Osteocyte (in vitro differentiated cells): ENCODE measurements around the gene ZNF282. TPM values are rescaled to one million over a fixed set of nuclear protein-coding genes. Genes with fewer than 3 reads are reported as not detected.

ENCODE experiments used
- DNase-seq: peaks from one replicate; pipeline ENCODE4 v3.0.0; 2021; ENCODE audit warnings: mixed read lengths; ENCODE audit not compliant: unreplicated experiment; ENCODE audit errors: extremely low spot score
- H3K27ac Mint-ChIP-seq: one replicate; pipeline ENCODE4 v1.8.0; 2021; ENCODE audit warnings: mild to moderate bottlenecking, mixed read lengths; ENCODE audit not compliant: unreplicated experiment
- H3K27me3 Mint-ChIP-seq: one replicate; pipeline ENCODE4 v1.8.0; 2021; ENCODE audit warnings: mixed read lengths; ENCODE audit not compliant: unreplicated experiment
- H3K36me3 Mint-ChIP-seq: one replicate; pipeline ENCODE4 v1.8.0; 2021; ENCODE audit warnings: mixed read lengths; ENCODE audit not compliant: unreplicated experiment
- H3K4me1 Mint-ChIP-seq: one replicate; pipeline ENCODE4 v1.8.0; 2021; ENCODE audit warnings: mixed read lengths; ENCODE audit not compliant: unreplicated experiment
- H3K4me3 Mint-ChIP-seq: one replicate; pipeline ENCODE4 v1.8.0; 2021; ENCODE audit warnings: mild to moderate bottlenecking, moderate library complexity, mixed read lengths; ENCODE audit not compliant: unreplicated experiment
- H3K9me3 Mint-ChIP-seq: one replicate; pipeline ENCODE4 v1.8.0; 2021; ENCODE audit warnings: mixed read lengths; ENCODE audit not compliant: unreplicated experiment
- total RNA-seq: library from RNA; stranded (reverse); gene quantifications from 2 replicates; pipeline ENCODE4 v1.2.1, GENCODE V29; 2021
- TF ChIP-seq, protein P1 (sequence below): fragments of 200-600 bp; sonication (generic); IDR thresholded peaks from 2 replicates; pipeline ENCODE4 v1.5.0; 2021; ENCODE audit warnings: antibody characterized with exemption, mild to moderate bottlenecking, moderate library complexity

Gene ZNF282
- total RNA-seq, 1 donor from 2014 or later = 29.8 TPM

DNA sequence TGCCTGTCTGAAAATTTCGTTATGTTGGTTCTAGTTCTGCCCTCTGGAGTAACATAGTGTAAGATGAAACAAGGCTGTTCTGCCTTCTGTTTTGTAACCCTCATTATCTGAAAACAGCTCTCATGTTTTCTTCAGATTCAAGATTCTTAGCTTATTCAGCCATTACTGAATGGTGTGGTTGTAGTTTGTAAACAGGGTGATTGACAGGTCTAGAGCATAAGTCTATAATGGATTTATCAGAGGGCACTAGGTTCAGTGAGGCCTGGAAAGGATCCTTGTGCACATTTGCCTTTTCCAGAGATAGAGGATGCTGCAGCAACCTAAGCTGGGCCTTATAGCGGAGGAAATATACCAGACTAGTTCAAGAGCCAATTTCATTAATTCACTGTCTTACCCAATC, 42.0 kb upstream of the ZNF282 start:
- TF ChIP-seq, protein P1, sequence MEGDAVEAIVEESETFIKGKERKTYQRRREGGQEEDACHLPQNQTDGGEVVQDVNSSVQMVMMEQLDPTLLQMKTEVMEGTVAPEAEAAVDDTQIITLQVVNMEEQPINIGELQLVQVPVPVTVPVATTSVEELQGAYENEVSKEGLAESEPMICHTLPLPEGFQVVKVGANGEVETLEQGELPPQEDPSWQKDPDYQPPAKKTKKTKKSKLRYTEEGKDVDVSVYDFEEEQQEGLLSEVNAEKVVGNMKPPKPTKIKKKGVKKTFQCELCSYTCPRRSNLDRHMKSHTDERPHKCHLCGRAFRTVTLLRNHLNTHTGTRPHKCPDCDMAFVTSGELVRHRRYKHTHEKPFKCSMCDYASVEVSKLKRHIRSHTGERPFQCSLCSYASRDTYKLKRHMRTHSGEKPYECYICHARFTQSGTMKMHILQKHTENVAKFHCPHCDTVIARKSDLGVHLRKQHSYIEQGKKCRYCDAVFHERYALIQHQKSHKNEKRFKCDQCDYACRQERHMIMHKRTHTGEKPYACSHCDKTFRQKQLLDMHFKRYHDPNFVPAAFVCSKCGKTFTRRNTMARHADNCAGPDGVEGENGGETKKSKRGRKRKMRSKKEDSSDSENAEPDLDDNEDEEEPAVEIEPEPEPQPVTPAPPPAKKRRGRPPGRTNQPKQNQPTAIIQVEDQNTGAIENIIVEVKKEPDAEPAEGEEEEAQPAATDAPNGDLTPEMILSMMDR = no peak
- no peak overlapping the region for H3K27ac Mint-ChIP-seq
- no peaks in the 10 kb centered on the region for H3K27me3 Mint-ChIP-seq
- H3K4me1 Mint-ChIP-seq = peaks cover 15% of the 10 kb centered on the region
- peaks cover 27% of the 10 kb centered on the region for H3K36me3 Mint-ChIP-seq
- H3K9me3 Mint-ChIP-seq = no peaks in the 10 kb centered on the region
- H3K4me3 Mint-ChIP-seq = no peak overlapping the region
- no peak for DNase-seq

GRCh38 chr7:149154056-149154455, 41.3 kb upstream of the ZNF282 start:
- TF ChIP-seq, protein P1 = no peak
- no peaks in the 10 kb centered on the region for H3K9me3 Mint-ChIP-seq
- no peak overlapping the region for H3K4me3 Mint-ChIP-seq
- DNase-seq = no peak
- H3K36me3 Mint-ChIP-seq = peaks cover 28% of the 10 kb centered on the region
- peaks cover 9% of the 10 kb centered on the region for H3K4me1 Mint-ChIP-seq
- H3K27me3 Mint-ChIP-seq = no peaks in the 10 kb centered on the region
- no peak overlapping the region for H3K27ac Mint-ChIP-seq

- no peak overlapping the region for H3K4me3 Mint-ChIP-seq
- TF ChIP-seq, protein P1 = no peak
- no peaks in the 10 kb centered on the region for H3K9me3 Mint-ChIP-seq
- H3K27ac Mint-ChIP-seq = no peak overlapping the region
- peaks cover 26% of the 10 kb centered on the region for H3K36me3 Mint-ChIP-seq
- H3K4me1 Mint-ChIP-seq = peaks cover 5% of the 10 kb centered on the region
- H3K27me3 Mint-ChIP-seq = no peaks in the 10 kb centered on the region
- DNase-seq = no peak
Measured at GRCh38 chr7:149156898-149157297, 38.4 kb upstream of the ZNF282 start.

DNA sequence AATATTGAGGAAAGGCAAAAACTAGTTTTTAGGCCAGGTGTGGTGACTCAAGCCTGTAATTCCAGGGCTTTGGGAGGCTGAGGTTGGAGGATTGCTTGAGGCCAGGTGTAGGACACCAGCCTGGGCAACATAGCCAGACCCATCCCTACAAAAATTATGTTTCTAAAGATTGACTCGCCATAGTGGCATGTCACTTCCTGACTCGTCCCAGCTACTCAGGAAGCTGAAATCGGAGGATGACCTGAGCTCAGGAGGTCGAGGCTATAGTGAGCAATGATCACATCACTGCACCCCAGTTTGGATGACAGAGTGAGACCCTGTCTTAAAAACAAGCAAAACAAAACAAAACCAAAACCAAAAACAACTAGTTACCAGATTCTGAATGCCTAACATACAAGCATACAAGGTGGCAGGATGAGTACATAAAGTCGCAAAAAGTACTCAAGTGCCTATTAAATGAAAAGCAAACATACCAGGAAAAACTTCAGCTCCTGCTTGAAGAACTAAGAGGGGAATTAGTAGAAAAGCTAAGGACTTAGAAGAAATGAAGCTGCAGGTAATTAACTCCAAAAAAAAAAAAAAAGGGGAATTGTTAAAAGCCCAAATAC, 34.0 kb upstream of the ZNF282 start:
- H3K9me3 Mint-ChIP-seq = no peaks in the 10 kb centered on the region
- no peak for DNase-seq
- H3K27ac Mint-ChIP-seq = peak overlapping the region; percentile 60
- no peaks in the 10 kb centered on the region for H3K27me3 Mint-ChIP-seq
- peaks cover 5% of the 10 kb centered on the region for H3K4me1 Mint-ChIP-seq
- no peak overlapping the region for H3K4me3 Mint-ChIP-seq
- H3K36me3 Mint-ChIP-seq = peaks cover 24% of the 10 kb centered on the region
- TF ChIP-seq, protein P1 = no peak

DNA sequence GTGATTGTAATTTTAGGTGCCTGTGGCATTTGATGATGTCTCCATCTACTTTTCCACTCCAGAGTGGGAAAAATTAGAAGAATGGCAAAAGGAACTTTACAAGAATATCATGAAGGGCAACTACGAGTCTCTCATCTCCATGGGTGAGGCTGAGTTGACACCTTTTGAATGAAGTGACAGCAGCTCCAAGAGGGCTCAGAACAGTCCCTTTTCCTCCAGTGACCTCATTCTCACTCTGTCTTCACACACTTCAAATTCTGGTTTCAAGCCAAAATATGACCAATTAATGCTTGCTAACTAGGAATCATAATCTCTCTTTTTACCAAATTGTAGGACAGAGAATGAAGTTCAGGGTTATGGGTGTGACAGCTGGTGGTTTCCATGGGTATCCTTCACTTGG, 29.2 kb upstream of the ZNF282 start:
- no peaks in the 10 kb centered on the region for H3K27me3 Mint-ChIP-seq
- H3K4me1 Mint-ChIP-seq = peaks cover 3% of the 10 kb centered on the region
- TF ChIP-seq, protein P1 = no peak
- no peaks in the 10 kb centered on the region for H3K9me3 Mint-ChIP-seq
- peaks cover 27% of the 10 kb centered on the region for H3K36me3 Mint-ChIP-seq
- no peak for DNase-seq
- H3K27ac Mint-ChIP-seq = no peak overlapping the region
- H3K4me3 Mint-ChIP-seq = no peak overlapping the region
